SK-N-SH treated with all-trans-retinoic acid at 6 μM for 48 hours (cell line): ENCODE data around the gene PRCC.

Experiments used
- ISL1 ChIP-seq: fragments of 250-450 bp; sonication (Bioruptor Pico); IDR thresholded peaks from 2 replicates; pipeline ENCODE4 v2.1.2; 2022; ENCODE audit warnings: mild to moderate bottlenecking, moderate library complexity
- PPARA ChIP-seq: fragments of 250-450 bp; sonication (Bioruptor Pico); IDR thresholded peaks from 2 replicates; pipeline ENCODE4 v1.5.0; 2020; ENCODE audit warnings: mild to moderate bottlenecking, borderline replicate concordance
- RARB ChIP-seq: fragments of 250-450 bp; sonication (Bioruptor Pico); IDR thresholded peaks from 2 replicates; pipeline ENCODE4 v1.8.0; 2021; ENCODE audit warnings: mild to moderate bottlenecking, moderate library complexity
- TCF4 ChIP-seq: fragments of 250-450 bp; sonication (Bioruptor Pico); IDR thresholded peaks from 2 replicates; pipeline ENCODE4 v1.8.0; 2021; ENCODE audit warnings: mild to moderate bottlenecking, moderate library complexity, borderline replicate concordance
- TOX ChIP-seq: fragments of 250-450 bp; sonication (Bioruptor Pico); IDR thresholded peaks from 2 replicates; pipeline ENCODE4 v1.8.0; 2021; ENCODE audit warnings: mild to moderate bottlenecking, moderate library complexity, borderline replicate concordance
- ZFP3 ChIP-seq: fragments of 250-450 bp; sonication (Bioruptor Pico); IDR thresholded peaks from 2 replicates; pipeline ENCODE4 v1.5.0; 2020; ENCODE audit warnings: mild to moderate bottlenecking, moderate library complexity
- ZFP30 ChIP-seq: fragments of 450-650 bp; formaldehyde crosslinking; IDR thresholded peaks from 2 replicates; pipeline ENCODE4 v1.5.0; 2022; ENCODE audit warnings: mild to moderate bottlenecking, moderate library complexity
- ZNF70 ChIP-seq: fragments of 450-650 bp; formaldehyde crosslinking; IDR thresholded peaks from 2 replicates; pipeline ENCODE4 v1.5.0; 2020; ENCODE audit warnings: mild to moderate bottlenecking, moderate library complexity
- TF ChIP-seq, protein P1 (sequence below): fragments of 250-450 bp; sonication (Bioruptor Pico); IDR thresholded peaks from 2 replicates; pipeline ENCODE4 v1.5.1; 2020; ENCODE audit warnings: low read depth, mild to moderate bottlenecking, moderate library complexity
- TF ChIP-seq, protein P2 (sequence below): fragments of 250-450 bp; sonication (Bioruptor Pico); IDR thresholded peaks from 2 replicates; pipeline ENCODE4 v1.8.0; 2020; ENCODE audit warnings: mild to moderate bottlenecking, moderate library complexity, borderline replicate concordance
- TF ChIP-seq, protein P3 (sequence below): fragments of 250-450 bp; sonication (Bioruptor Pico); IDR thresholded peaks from 2 replicates; pipeline ENCODE4 v1.5.0; 2020; ENCODE audit warnings: mild to moderate bottlenecking, moderate library complexity

DNA sequence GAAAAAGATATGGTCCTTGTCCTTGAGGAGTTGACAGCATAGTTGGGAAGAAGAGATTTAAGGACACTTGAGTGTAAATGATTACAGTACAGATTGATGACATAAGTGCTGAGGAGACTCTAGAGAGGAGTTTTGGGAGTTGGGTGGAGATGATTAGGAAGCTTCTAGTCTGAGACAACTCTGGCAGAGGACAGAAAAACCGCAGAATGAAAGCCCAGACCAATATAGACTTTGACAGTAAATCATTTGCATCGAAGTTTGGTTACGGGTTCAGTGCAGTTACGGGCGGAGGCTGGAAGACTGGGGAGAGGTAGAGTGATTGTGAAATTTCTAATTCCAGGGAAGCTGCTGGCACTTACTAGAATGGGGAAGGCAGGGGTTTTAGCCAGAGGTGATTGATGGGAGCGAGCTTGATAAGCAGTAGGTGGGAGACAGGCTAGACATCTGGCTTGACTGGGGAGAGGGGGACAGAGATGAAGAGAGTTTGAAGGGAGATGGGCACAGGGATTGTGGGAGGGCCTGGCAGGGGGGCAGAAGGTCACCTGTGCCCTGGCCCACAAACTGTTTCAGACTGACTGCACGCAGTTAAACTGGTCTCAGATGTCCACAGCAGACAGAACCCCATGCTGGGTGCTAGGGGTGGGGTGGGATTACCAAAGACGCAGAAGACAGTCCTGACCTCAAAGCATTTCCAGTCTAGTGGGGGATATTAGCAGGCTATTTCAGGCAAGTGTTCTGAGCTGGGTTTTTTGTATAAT is 29.2 kb downstream of the PRCC start:
- TF ChIP-seq ZFP3 (CRISPR knock-in tag) (no peak), RARB (CRISPR knock-in tag) (no peak), ZNF70 (no peak), ISL1 (no peak), TOX (CRISPR knock-in tag) (no peak), TCF4 (CRISPR knock-in tag) (no peak), PPARA (CRISPR knock-in tag) (no peak), ZFP30 (CRISPR knock-in tag) (no peak)
- TF ChIP-seq, protein P1, sequence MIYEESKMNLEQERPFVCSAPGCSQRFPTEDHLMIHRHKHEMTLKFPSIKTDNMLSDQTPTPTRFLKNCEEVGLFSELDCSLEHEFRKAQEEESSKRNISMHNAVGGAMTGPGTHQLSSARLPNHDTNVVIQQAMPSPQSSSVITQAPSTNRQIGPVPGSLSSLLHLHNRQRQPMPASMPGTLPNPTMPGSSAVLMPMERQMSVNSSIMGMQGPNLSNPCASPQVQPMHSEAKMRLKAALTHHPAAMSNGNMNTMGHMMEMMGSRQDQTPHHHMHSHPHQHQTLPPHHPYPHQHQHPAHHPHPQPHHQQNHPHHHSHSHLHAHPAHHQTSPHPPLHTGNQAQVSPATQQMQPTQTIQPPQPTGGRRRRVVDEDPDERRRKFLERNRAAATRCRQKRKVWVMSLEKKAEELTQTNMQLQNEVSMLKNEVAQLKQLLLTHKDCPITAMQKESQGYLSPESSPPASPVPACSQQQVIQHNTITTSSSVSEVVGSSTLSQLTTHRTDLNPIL = no peak
- TF ChIP-seq, protein P2, sequence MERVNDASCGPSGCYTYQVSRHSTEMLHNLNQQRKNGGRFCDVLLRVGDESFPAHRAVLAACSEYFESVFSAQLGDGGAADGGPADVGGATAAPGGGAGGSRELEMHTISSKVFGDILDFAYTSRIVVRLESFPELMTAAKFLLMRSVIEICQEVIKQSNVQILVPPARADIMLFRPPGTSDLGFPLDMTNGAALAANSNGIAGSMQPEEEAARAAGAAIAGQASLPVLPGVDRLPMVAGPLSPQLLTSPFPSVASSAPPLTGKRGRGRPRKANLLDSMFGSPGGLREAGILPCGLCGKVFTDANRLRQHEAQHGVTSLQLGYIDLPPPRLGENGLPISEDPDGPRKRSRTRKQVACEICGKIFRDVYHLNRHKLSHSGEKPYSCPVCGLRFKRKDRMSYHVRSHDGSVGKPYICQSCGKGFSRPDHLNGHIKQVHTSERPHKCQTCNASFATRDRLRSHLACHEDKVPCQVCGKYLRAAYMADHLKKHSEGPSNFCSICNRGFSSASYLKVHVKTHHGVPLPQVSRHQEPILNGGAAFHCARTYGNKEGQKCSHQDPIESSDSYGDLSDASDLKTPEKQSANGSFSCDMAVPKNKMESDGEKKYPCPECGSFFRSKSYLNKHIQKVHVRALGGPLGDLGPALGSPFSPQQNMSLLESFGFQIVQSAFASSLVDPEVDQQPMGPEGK (CRISPR knock-in tag) = no peak
- TF ChIP-seq, protein P3, sequence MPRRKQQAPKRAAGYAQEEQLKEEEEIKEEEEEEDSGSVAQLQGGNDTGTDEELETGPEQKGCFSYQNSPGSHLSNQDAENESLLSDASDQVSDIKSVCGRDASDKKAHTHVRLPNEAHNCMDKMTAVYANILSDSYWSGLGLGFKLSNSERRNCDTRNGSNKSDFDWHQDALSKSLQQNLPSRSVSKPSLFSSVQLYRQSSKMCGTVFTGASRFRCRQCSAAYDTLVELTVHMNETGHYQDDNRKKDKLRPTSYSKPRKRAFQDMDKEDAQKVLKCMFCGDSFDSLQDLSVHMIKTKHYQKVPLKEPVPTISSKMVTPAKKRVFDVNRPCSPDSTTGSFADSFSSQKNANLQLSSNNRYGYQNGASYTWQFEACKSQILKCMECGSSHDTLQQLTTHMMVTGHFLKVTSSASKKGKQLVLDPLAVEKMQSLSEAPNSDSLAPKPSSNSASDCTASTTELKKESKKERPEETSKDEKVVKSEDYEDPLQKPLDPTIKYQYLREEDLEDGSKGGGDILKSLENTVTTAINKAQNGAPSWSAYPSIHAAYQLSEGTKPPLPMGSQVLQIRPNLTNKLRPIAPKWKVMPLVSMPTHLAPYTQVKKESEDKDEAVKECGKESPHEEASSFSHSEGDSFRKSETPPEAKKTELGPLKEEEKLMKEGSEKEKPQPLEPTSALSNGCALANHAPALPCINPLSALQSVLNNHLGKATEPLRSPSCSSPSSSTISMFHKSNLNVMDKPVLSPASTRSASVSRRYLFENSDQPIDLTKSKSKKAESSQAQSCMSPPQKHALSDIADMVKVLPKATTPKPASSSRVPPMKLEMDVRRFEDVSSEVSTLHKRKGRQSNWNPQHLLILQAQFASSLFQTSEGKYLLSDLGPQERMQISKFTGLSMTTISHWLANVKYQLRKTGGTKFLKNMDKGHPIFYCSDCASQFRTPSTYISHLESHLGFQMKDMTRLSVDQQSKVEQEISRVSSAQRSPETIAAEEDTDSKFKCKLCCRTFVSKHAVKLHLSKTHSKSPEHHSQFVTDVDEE (CRISPR knock-in tag) = no peak
